Measurements from ENCODE around the gene ABHD17A.

DNA sequence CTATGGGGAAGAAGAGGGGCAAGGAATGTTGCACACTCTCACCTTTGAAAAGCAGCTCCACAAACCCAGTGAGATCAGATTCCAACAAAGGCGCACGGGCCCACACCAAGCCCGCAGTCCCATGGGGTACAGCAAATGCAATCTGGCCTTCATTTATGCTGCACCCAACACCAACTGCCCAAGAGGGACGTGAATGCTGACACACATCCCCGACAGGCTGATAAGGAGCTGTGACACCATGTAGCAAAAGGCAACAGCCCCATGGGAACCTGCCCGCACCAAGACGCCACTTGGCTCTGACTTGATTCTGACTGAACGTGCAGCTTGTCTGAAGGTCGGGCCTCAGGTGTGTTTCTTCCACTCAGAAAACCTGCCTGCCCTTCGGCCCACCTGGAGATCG is 54.3 kb downstream of the ABHD17A start:
- TF ChIP-seq, protein P1, sequence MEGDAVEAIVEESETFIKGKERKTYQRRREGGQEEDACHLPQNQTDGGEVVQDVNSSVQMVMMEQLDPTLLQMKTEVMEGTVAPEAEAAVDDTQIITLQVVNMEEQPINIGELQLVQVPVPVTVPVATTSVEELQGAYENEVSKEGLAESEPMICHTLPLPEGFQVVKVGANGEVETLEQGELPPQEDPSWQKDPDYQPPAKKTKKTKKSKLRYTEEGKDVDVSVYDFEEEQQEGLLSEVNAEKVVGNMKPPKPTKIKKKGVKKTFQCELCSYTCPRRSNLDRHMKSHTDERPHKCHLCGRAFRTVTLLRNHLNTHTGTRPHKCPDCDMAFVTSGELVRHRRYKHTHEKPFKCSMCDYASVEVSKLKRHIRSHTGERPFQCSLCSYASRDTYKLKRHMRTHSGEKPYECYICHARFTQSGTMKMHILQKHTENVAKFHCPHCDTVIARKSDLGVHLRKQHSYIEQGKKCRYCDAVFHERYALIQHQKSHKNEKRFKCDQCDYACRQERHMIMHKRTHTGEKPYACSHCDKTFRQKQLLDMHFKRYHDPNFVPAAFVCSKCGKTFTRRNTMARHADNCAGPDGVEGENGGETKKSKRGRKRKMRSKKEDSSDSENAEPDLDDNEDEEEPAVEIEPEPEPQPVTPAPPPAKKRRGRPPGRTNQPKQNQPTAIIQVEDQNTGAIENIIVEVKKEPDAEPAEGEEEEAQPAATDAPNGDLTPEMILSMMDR (IDR thresholded peaks at IDR 0.05) = no peak
- no peak for TF ChIP-seq POLR2A (IDR thresholded peaks at IDR 0.05)
